ENCODE results near the gene KIF26B.

Gene KIF26B

GRCh38 chr1:245272676-245273075, 117.9 kb downstream of the KIF26B start:
- DNase-seq (ENCODE audit: low read depth) = no peak
- TF ChIP-seq CTCF (IDR thresholded peaks at IDR 0.05; ENCODE audit: control insufficient read depth, insufficient read depth, low read depth, low read length, missing control alignments) = no peak
- H3K4me3 ChIP-seq (ENCODE audit: control insufficient read depth, low read depth, low read length) = no peak overlapping the region

- no peak for TF ChIP-seq CTCF (IDR thresholded peaks at IDR 0.05; ENCODE audit: control insufficient read depth, insufficient read depth, low read depth, low read length, missing control alignments)
- no peak for DNase-seq (ENCODE audit: low read depth)
- H3K4me3 ChIP-seq (ENCODE audit: control insufficient read depth, low read depth, low read length) = no peak overlapping the region
Measured at GRCh38 chr1:245276445-245276844, 121.7 kb downstream of the KIF26B start.

GRCh38 chr1:245277276-245277675, 122.5 kb downstream of the KIF26B start:
- H3K4me3 ChIP-seq (ENCODE audit: control insufficient read depth, low read depth, low read length) = no peak overlapping the region
- no peak for TF ChIP-seq CTCF (IDR thresholded peaks at IDR 0.05; ENCODE audit: control insufficient read depth, insufficient read depth, low read depth, low read length, missing control alignments)
- DNase-seq (ENCODE audit: low read depth) = no peak

GRCh38 chr1:245278846-245279245, 124.1 kb downstream of the KIF26B start:
- H3K4me3 ChIP-seq (ENCODE audit: control insufficient read depth, low read depth, low read length) = no peak overlapping the region

GRCh38 chr1:245279346-245279745, 124.6 kb downstream of the KIF26B start:
- no peak overlapping the region for H3K4me3 ChIP-seq (ENCODE audit: control insufficient read depth, low read depth, low read length)
- DNase-seq (ENCODE audit: low read depth) = no peak
- no peak for TF ChIP-seq CTCF (IDR thresholded peaks at IDR 0.05; ENCODE audit: control insufficient read depth, insufficient read depth, low read depth, low read length, missing control alignments)

More at GRCh38 chr1:245278846-245279245, 124.1 kb downstream of the KIF26B start:
- TF ChIP-seq CTCF (IDR thresholded peaks at IDR 0.05; ENCODE audit: control insufficient read depth, insufficient read depth, low read depth, low read length, missing control alignments) = no peak
- no peak for DNase-seq (ENCODE audit: low read depth)

- no peak for TF ChIP-seq CTCF (IDR thresholded peaks at IDR 0.05; ENCODE audit: control insufficient read depth, insufficient read depth, low read depth, low read length, missing control alignments)
- no peak overlapping the region for H3K4me3 ChIP-seq (ENCODE audit: control insufficient read depth, low read depth, low read length)
- DNase-seq (ENCODE audit: low read depth) = no peak
Measured at GRCh38 chr1:245283001-245283400, 128.2 kb downstream of the KIF26B start.

- no peak for TF ChIP-seq CTCF (IDR thresholded peaks at IDR 0.05; ENCODE audit: control insufficient read depth, insufficient read depth, low read depth, low read length, missing control alignments)
- H3K4me3 ChIP-seq (ENCODE audit: control insufficient read depth, low read depth, low read length) = no peak overlapping the region
- DNase-seq (ENCODE audit: low read depth) = no peak
Measured at GRCh38 chr1:245285168-245285567, 130.4 kb downstream of the KIF26B start.

Data from AG09309 (cell line).